Upper lobe of left lung (tissue), 4 donors: Measurements from ENCODE around the gene TEX22.

Experiments
- EP300 ChIP-seq, 4 donors: sonication (generic); formaldehyde crosslinking; IDR thresholded peaks; one replicate each; pipeline ENCODE4 v1.5.1; 2017; ENCODE audit warnings: antibody characterized with exemption in 4 of 4, control low read depth in 2 of 4
- POLR2A ChIP-seq, 4 donors: fragments of 450-650 bp; IDR thresholded peaks; one replicate each; pipeline ENCODE4 v1.5.1; 2016 to 2017; ENCODE audit warnings: antibody characterized with exemption in 4 of 4, mild to moderate bottlenecking in 2 of 4
- POLR2AphosphoS5 ChIP-seq, 2 donors: sonication (generic); formaldehyde crosslinking; IDR thresholded peaks; one replicate each; pipeline ENCODE4 v1.5.1; 2017; ENCODE audit warnings: antibody characterized with exemption in 2 of 2
- TF ChIP-seq, protein P1 (sequence below), 6 experiments: fragments of 450-650 bp in 4 of 6; fragments of 200-600 bp in 2 of 6; sonication (generic) in 2 of 6; IDR thresholded peaks; one replicate each; pipeline ENCODE4 v1.5.1; 2016 to 2019; ENCODE audit warnings: antibody characterized with exemption in 6 of 6

- TF ChIP-seq, protein P1, sequence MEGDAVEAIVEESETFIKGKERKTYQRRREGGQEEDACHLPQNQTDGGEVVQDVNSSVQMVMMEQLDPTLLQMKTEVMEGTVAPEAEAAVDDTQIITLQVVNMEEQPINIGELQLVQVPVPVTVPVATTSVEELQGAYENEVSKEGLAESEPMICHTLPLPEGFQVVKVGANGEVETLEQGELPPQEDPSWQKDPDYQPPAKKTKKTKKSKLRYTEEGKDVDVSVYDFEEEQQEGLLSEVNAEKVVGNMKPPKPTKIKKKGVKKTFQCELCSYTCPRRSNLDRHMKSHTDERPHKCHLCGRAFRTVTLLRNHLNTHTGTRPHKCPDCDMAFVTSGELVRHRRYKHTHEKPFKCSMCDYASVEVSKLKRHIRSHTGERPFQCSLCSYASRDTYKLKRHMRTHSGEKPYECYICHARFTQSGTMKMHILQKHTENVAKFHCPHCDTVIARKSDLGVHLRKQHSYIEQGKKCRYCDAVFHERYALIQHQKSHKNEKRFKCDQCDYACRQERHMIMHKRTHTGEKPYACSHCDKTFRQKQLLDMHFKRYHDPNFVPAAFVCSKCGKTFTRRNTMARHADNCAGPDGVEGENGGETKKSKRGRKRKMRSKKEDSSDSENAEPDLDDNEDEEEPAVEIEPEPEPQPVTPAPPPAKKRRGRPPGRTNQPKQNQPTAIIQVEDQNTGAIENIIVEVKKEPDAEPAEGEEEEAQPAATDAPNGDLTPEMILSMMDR (IDR thresholded peaks at IDR 0.05) = no peak
- TF ChIP-seq POLR2AphosphoS5 (IDR thresholded peaks at IDR 0.05) (no peak), POLR2A (IDR thresholded peaks at IDR 0.05) (no peak), EP300 (IDR thresholded peaks at IDR 0.05) (no peak)
These were observed 21.1 kb downstream of the TEX22 start, which contains the start of gene MTA1 for GRCh38 chr14:105419195-105420091.
